Esophagus muscularis mucosa (tissue), 4 donors: ENCODE measurements around the gene GLT6D1. TPM values are rescaled to one million over a fixed set of nuclear protein-coding genes. Genes with fewer than 3 reads are reported as not detected.

Source experiments
- DNase-seq: peaks from one replicate; pipeline ENCODE4 v3.0.0-alpha.2; 2017; ENCODE audit errors: extremely low spot score
- H3K27ac ChIP-seq, 4 donors: fragments of 200-600 bp; sonication (generic); replicated peaks in 1 of 4; 1 replicate in 3 of 4; 2 replicates in 1 of 4; pipeline ENCODE4 v1.5.1; 2016 to 2019; ENCODE audit warnings: mild to moderate bottlenecking in 1 of 4
- H3K27me3 ChIP-seq, 4 donors: fragments of 200-600 bp; sonication (generic); one replicate each; pipeline versions ENCODE4 v1.5.1 to v1.6.0; 2016 to 2019
- H3K36me3 ChIP-seq, 4 donors: fragments of 200-600 bp; sonication (generic); one replicate each; pipeline ENCODE4 v1.5.1; 2016 to 2019
- H3K4me1 ChIP-seq, 4 donors: fragments of 200-600 bp; sonication (generic); one replicate each; pipeline ENCODE4 v1.5.1; 2016 to 2019
- H3K4me3 ChIP-seq, 4 donors: fragments of 200-600 bp; sonication (generic); 1 replicate in 2 of 4; 2 replicates in 2 of 4; pipeline ENCODE4 v1.5.1; 2016 to 2019; ENCODE audit warnings: mild to moderate bottlenecking in 4 of 4, moderate library complexity in 1 of 4
- H3K9me3 ChIP-seq, 4 donors: fragments of 200-600 bp; sonication (generic); 1 replicate in 3 of 4; 2 replicates in 1 of 4; pipeline ENCODE4 v1.5.1; 2016 to 2019
- EP300 ChIP-seq: sonication (generic); formaldehyde crosslinking; IDR thresholded peaks from one replicate; pipeline ENCODE4 v1.6.1; 2017; ENCODE audit warnings: antibody characterized with exemption
- POLR2A ChIP-seq: fragments of 450-650 bp; IDR thresholded peaks from one replicate; pipeline ENCODE4 v1.6.1; 2017; ENCODE audit warnings: antibody characterized with exemption, moderate library complexity, mild to moderate bottlenecking, low read depth
- POLR2AphosphoS5 ChIP-seq, 2 donors: sonication (generic); formaldehyde crosslinking; IDR thresholded peaks; one replicate each; pipeline ENCODE4 v1.6.1; 2017; ENCODE audit warnings: antibody characterized with exemption in 2 of 2
- WGBS: methylation state at CpG from one replicate; pipeline ENCODE4 v1.1.5; 2018; 5-methylcytosine and 5-hydroxymethylcytosine counted together
- intact Hi-C: fragments of 100-400 bp; cut with DNase I; formaldehyde crosslinking; loops from one replicate; pipeline ENCODE4 v1.15.1; 2023
- total RNA-seq, 4 donors: library from RNA; depleted of rRNA; stranded (reverse); fragments of >200 nt; gene quantifications; one replicate each; pipeline versions ENCODE4 v1.1.0 to v1.2.1, GENCODE V29; 2016
- TF ChIP-seq, protein P1 (sequence below), 3 experiments: fragments of 200-600 bp in 2 of 3; fragments of 450-650 bp in 1 of 3; sonication (generic) in 2 of 3; IDR thresholded peaks; one replicate each; pipeline ENCODE4 v1.5.1; 2017 to 2019; ENCODE audit warnings: antibody characterized with exemption in 3 of 3, mild to moderate bottlenecking in 2 of 3, moderate library complexity in 1 of 3

The GLT6D1 gene
- total RNA-seq, 4 donors from 2014 or later, result not detected

DNA sequence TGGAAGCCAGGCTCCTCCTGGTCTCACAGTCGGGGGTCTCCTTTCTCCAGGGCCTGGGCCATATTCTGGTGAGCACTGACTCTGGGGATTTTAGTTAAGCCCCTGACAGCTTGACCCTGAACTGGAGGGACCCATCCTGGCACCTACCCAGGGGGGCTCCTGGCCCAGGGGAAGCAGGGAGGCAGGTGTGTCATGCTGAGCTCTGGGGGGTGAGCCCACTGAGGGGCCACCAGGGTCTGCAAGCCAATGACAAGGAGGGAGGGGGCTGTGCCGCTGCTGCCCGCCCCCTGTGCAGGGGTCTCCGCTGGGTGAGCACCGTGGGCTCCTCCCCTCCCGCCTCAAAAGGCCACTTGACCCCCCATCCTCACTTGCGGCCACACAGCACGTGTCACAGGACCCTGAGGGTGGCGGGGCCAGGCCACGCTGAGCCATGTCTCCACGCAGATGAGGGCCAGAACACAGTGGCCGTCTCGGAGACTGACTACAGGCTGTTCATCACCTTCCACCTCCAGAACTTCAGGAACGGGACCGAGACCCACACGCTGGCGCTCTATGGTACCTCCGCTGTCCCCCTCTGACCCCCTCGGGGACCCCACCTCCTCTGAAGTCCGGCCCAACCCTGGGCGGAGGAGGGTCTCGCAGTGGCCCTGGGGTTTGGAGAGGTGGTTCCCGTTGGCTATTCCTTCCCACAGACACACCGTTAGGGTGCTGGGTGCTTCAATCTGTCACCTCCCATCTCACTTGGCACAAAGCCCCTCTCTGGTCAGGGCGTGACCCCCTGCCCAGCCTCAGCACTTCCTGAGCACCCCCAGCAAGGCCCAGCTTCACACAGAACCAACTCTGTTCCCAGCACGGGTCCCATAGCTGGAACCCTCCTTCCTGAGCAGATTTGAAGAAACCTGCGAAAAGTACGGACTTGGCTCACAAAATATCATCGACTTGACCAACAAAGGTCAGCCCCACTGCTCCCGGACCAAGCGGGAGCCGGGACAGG is 25.8 kb upstream of the GLT6D1 start:
- Histone ChIP-seq H3K27ac (no peak overlapping the region), H3K4me3 (no peak overlapping the region), H3K9me3 (no peaks in the 10 kb centered on the region), H3K4me1 (no peaks in the 10 kb centered on the region), H3K36me3 (no peaks in the 10 kb centered on the region), H3K27me3 (peaks cover 0 to 66% (median 0%) of the 10 kb centered on the region in 4 donors)
- intact Hi-C loops, result no loop called here
- no peak for TF ChIP-seq POLR2AphosphoS5 (IDR thresholded peaks at IDR 0.05)
- TF ChIP-seq POLR2A, result no peak
- no peak for TF ChIP-seq EP300
- TF ChIP-seq, protein P1, sequence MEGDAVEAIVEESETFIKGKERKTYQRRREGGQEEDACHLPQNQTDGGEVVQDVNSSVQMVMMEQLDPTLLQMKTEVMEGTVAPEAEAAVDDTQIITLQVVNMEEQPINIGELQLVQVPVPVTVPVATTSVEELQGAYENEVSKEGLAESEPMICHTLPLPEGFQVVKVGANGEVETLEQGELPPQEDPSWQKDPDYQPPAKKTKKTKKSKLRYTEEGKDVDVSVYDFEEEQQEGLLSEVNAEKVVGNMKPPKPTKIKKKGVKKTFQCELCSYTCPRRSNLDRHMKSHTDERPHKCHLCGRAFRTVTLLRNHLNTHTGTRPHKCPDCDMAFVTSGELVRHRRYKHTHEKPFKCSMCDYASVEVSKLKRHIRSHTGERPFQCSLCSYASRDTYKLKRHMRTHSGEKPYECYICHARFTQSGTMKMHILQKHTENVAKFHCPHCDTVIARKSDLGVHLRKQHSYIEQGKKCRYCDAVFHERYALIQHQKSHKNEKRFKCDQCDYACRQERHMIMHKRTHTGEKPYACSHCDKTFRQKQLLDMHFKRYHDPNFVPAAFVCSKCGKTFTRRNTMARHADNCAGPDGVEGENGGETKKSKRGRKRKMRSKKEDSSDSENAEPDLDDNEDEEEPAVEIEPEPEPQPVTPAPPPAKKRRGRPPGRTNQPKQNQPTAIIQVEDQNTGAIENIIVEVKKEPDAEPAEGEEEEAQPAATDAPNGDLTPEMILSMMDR (IDR thresholded peaks at IDR 0.05), result no peak
- WGBS, result 75% methylated on average over 24 of the region's 32 CpGs
- no peak for DNase-seq

DNA sequence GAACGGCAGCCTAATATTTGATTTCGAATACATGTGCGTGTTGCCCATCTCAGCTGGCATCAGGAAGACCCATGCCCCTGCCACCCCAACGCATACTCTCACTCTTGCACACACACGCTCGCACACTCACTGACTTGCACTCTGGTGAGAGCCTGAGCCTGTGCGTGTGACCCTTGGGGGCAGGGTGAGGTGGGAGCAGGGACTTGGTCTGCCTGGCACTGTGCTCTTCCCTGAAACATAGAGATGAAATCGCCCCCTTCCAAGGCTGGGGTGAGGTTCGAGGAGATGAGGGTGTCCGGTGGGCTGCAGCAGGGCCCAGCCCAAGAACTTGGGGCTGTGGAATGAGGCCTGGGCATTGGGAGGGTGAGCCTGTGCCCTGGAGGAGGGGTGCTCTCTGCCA is 24.9 kb upstream of the GLT6D1 start:
- intact Hi-C loops, result no loop called here
- TF ChIP-seq, protein P1 (IDR thresholded peaks at IDR 0.05), result no peak
- TF ChIP-seq POLR2AphosphoS5 (IDR thresholded peaks at IDR 0.05) (no peak), POLR2A (no peak), EP300 (no peak)
- Histone ChIP-seq H3K27me3 (peaks cover 0 to 58% (median 0%) of the 10 kb centered on the region in 4 donors), H3K4me1 (no peaks in the 10 kb centered on the region), H3K27ac (no peak overlapping the region), H3K36me3 (no peaks in the 10 kb centered on the region), H3K9me3 (no peaks in the 10 kb centered on the region), H3K4me3 (no peak overlapping the region)
- WGBS, result 91% methylated on average over 4 of the region's 10 CpGs
- no peak for DNase-seq

DNA sequence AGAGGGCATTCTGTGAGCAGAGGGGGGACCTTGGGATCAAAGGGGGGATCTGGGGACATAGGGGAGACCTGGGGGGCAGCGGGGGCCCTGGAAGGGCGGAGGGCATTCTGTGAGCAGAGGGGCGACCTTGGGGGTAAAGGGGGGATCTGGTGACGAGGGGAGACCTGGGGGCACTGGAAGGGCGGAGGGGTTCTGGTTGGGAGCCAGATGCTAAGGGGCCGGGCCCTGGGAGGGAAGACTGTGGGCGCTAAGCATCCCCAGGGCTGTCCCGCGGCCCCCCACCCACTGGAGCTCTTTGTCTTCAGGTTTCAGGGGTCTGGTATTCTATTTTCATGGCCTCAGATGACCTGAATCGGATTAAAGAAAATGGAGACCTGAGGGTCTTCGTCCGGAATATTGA is 24.5 kb upstream of the GLT6D1 start:
- Histone ChIP-seq H3K27ac (no peak overlapping the region), H3K4me3 (no peak overlapping the region), H3K9me3 (no peaks in the 10 kb centered on the region), H3K4me1 (no peaks in the 10 kb centered on the region), H3K27me3 (peaks cover 0 to 57% (median 0%) of the 10 kb centered on the region in 4 donors), H3K36me3 (no peaks in the 10 kb centered on the region)
- DNase-seq, result no peak
- TF ChIP-seq EP300, result no peak
- TF ChIP-seq POLR2A, result no peak
- TF ChIP-seq, protein P1 (IDR thresholded peaks at IDR 0.05), result no peak
- TF ChIP-seq POLR2AphosphoS5 (IDR thresholded peaks at IDR 0.05), result no peak
- intact Hi-C loops, result no loop called here
- WGBS, result 92% methylated on average over 12 of the region's 12 CpGs

GRCh38 chr9:135663451-135663770 is 24.1 kb upstream of the GLT6D1 start:
- intact Hi-C loops, result no loop called here
- Histone ChIP-seq H3K4me3 (no peak overlapping the region), H3K27me3 (peaks cover 0 to 57% (median 0%) of the 10 kb centered on the region in 4 donors), H3K36me3 (no peaks in the 10 kb centered on the region), H3K27ac (no peak overlapping the region), H3K9me3 (no peaks in the 10 kb centered on the region), H3K4me1 (no peaks in the 10 kb centered on the region)
- no peak for TF ChIP-seq POLR2AphosphoS5 (IDR thresholded peaks at IDR 0.05)
- TF ChIP-seq, protein P1 (IDR thresholded peaks at IDR 0.05), result no peak
- TF ChIP-seq EP300, result no peak
- TF ChIP-seq POLR2A, result no peak
- DNase-seq, result no peak
- 72% methylated on average over 3 of the region's 3 CpGs for WGBS
